ENCODE results near the gene HOXC10. TPM values are rescaled to one million over a fixed set of nuclear protein-coding genes. Genes with fewer than 3 reads are reported as not detected.

HOXC10 gene
- total and polyA plus RNA-seq, 2 donors from 2014 or later: 49.7 to 50.7 TPM

- no peaks in the 10 kb centered on the region for H3K9me3 ChIP-seq (ENCODE audit: control insufficient read depth in 2 of 3, insufficient read depth in 1 of 3, low read length in 3 of 3)
- H3K4me1 ChIP-seq (ENCODE audit: control insufficient read depth in 2 of 3, insufficient read depth in 2 of 3, low read depth in 1 of 3, low read length in 3 of 3): peaks cover 0 to 7% (median 3%) of the 10 kb centered on the region in 3 donors
- intact Hi-C loops (cut with DNase I): no loop called here
- no peak overlapping the region for H3K9ac ChIP-seq (ENCODE audit: low read length in 3 of 3)
- FAIRE-seq (no peak), DNase-seq (peak in 3 of 5 donors; percentile 66 to 90 (median 69))
- peak overlapping the region in 2 of 3 donors; percentile 47 to 49 for H3K4me3 ChIP-seq (ENCODE audit: low read length in 3 of 3)
- H3K36me3 ChIP-seq (ENCODE audit: control insufficient read depth in 2 of 3, insufficient read depth in 3 of 3, low read length in 3 of 3): no peaks in the 10 kb centered on the region
- H3K27me3 ChIP-seq (ENCODE audit: control insufficient read depth, insufficient read depth, low read length): peaks cover 23% of the 10 kb centered on the region
- no peak for TF ChIP-seq CTCF (IDR thresholded peaks at IDR 0.05; ENCODE audit: borderline replicate concordance, extremely low read depth, insufficient read depth)
- H3K27ac ChIP-seq (ENCODE audit: low read depth in 2 of 2, low read length in 2 of 2): no peak overlapping the region
Measured at GRCh38 chr12:53973236-53974042, 11.5 kb upstream of the HOXC10 start.

DNA sequence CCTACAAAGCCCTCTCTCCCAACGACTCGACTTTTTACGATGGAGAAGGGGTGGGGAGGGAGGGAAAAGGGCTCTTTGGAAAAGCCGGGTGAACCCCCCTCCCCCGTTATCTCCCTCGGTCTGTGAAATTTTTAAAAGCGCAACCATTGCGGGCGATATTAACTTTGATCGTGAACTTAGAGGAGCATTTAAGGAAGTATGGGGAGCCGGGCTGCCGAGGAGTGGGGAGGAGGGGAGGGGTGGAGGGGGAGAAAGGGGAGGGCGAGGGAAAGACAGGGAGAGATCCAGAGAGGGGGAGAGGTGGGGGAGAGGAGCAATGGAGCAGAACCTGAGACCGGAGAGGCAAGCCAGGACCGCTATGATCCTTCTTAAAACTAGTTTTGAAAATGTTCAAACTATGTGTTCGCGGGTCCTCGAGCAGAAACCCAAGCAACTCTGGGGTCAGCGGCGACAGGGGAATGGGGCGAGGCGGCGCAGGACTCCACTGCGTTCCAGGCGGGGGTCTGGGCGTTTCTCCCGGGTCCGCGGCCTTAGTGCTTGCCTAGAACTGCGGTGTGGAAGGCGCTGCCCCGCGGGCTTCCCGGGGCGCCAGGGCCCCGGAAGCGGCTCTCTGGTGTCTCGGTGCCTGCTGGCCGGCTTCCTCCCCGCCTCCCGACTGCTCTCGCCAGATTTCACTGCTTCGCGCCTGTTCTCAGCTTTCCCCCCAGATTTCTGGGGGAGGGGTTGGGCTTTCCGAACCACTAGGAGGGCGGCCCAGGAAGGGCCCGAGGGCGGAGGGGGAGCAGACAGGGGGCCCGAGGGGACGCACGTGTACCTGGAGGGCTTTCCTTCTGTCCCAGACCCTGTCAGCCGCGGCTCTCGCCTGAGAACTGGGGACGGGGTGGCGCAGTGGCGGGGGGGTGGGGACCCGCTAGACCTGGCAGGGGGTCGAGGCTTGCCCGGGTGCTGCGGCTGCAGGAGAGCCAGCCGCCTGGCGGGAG lies 10.6 kb upstream of the HOXC10 start, which contains the start of gene HOTAIR:
Gene HOTAIR (minus strand): TSS at position 871 of the 980 bp plus-strand sequence.
- H3K9ac ChIP-seq (ENCODE audit: low read length in 3 of 3): peak within 1 kb of the TSS in 1 of 3 donors; percentile 46
- DNase-seq: peak in 4 of 5 donors; percentile 81 to 86 (median 84)
- no peaks in the 10 kb centered on the region for H3K36me3 ChIP-seq (ENCODE audit: control insufficient read depth in 2 of 3, insufficient read depth in 3 of 3, low read length in 3 of 3)
- no peak for FAIRE-seq
- peak; percentile 4 for TF ChIP-seq CTCF (IDR thresholded peaks at IDR 0.05; ENCODE audit: borderline replicate concordance, extremely low read depth, insufficient read depth)
- intact Hi-C loops (cut with DNase I): no loop called here
- no peaks in the 10 kb centered on the region for H3K9me3 ChIP-seq (ENCODE audit: control insufficient read depth in 2 of 3, insufficient read depth in 1 of 3, low read length in 3 of 3)
- H3K4me1 ChIP-seq (ENCODE audit: control insufficient read depth in 2 of 3, insufficient read depth in 2 of 3, low read depth in 1 of 3, low read length in 3 of 3): peaks cover 0 to 7% (median 5%) of the 10 kb centered on the region in 3 donors
- peaks cover 20% of the 10 kb centered on the region for H3K27me3 ChIP-seq (ENCODE audit: control insufficient read depth, insufficient read depth, low read length)
- H3K27ac ChIP-seq (ENCODE audit: low read depth in 2 of 2, low read length in 2 of 2): no peak within 1 kb of the TSS
- H3K4me3 ChIP-seq (ENCODE audit: low read length in 3 of 3): peak within 1 kb of the TSS; percentile 33 to 63 (median 49)

DNA sequence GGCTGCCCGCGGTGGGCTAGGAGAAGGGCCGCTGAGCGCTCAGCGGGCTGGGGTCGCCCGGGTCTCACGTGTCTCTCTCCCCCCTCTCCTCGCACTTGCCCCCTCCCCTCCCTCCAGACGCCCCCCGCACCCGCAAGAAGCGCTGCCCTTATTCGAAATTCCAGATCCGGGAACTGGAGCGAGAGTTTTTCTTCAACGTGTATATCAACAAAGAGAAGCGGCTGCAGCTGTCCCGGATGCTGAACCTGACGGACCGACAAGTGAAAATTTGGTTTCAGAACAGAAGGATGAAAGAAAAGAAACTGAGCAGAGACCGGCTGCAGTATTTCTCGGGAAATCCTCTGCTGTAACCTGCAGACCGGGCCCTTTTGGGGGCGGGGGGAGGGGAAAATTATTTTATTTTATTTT lies 9.9 kb upstream of the HOXC10 start:
- no peak for FAIRE-seq
- no peak overlapping the region for H3K9ac ChIP-seq (ENCODE audit: low read length in 3 of 3)
- TF ChIP-seq CTCF (IDR thresholded peaks at IDR 0.05; ENCODE audit: borderline replicate concordance, extremely low read depth, insufficient read depth): no peak
- H3K27ac ChIP-seq (ENCODE audit: low read depth in 2 of 2, low read length in 2 of 2): no peak overlapping the region
- H3K36me3 ChIP-seq (ENCODE audit: control insufficient read depth in 2 of 3, insufficient read depth in 3 of 3, low read length in 3 of 3): no peaks in the 10 kb centered on the region
- H3K4me1 ChIP-seq (ENCODE audit: control insufficient read depth in 2 of 3, insufficient read depth in 2 of 3, low read depth in 1 of 3, low read length in 3 of 3): peaks cover 0 to 7% (median 5%) of the 10 kb centered on the region in 3 donors
- H3K9me3 ChIP-seq (ENCODE audit: control insufficient read depth in 2 of 3, insufficient read depth in 1 of 3, low read length in 3 of 3): no peaks in the 10 kb centered on the region
- intact Hi-C loops (cut with DNase I): no loop called here
- peak overlapping the region; percentile 24 to 49 (median 33) for H3K4me3 ChIP-seq (ENCODE audit: low read length in 3 of 3)
- DNase-seq: peak in 2 of 5 donors; percentile 68 to 74
- H3K27me3 ChIP-seq (ENCODE audit: control insufficient read depth, insufficient read depth, low read length): peaks cover 15% of the 10 kb centered on the region

Data from kidney (tissue), 14 donors.